H54 (cell line): ENCODE data around the gene CAMKMT.

Source experiments
- DNase-seq: peaks from one replicate; pipeline ENCODE4 v3.0.0; 2011; ENCODE audit warnings: low spot score, mixed read lengths; ENCODE audit not compliant: insufficient read length
- FAIRE-seq: peaks from 3 replicates; lab custom pipeline; 2011; peaks lifted over from hg19 to GRCh38; lab: Jason Lieb, UNC
- POLR2A ChIP-seq: IDR thresholded peaks from 2 replicates; pipeline ENCODE4 v1.6.1; 2011; ENCODE audit warnings: low read depth, mild to moderate bottlenecking, low read length

CAMKMT gene

GRCh38 chr2:44642123-44642857 lies 280.5 kb downstream of the CAMKMT start:
- no peak for TF ChIP-seq POLR2A
- FAIRE-seq: no peak

GRCh38 chr2:44645937-44646336 lies 284.2 kb downstream of the CAMKMT start:
- DNase-seq (no peak), FAIRE-seq (no peak)
- TF ChIP-seq POLR2A: no peak

More at GRCh38 chr2:44642123-44642857, 280.5 kb downstream of the CAMKMT start:
- DNase-seq: no peak

GRCh38 chr2:44649381-44649780 lies 287.6 kb downstream of the CAMKMT start:
- no peak for DNase-seq
- no peak for FAIRE-seq
- no peak for TF ChIP-seq POLR2A

GRCh38 chr2:44650796-44651195 lies 289.0 kb downstream of the CAMKMT start:
- no peak for TF ChIP-seq POLR2A
- FAIRE-seq: no peak
- no peak for DNase-seq

GRCh38 chr2:44651974-44652373 lies 290.2 kb downstream of the CAMKMT start:
- FAIRE-seq (no peak), DNase-seq (no peak)
- TF ChIP-seq POLR2A: no peak

- TF ChIP-seq POLR2A: no peak
- FAIRE-seq: no peak
- DNase-seq: no peak
These were observed 291.0 kb downstream of the CAMKMT start for GRCh38 chr2:44652701-44653100.

GRCh38 chr2:44655401-44655864 lies 293.7 kb downstream of the CAMKMT start:
- TF ChIP-seq POLR2A: no peak
- DNase-seq (no peak), FAIRE-seq (no peak)

GRCh38 chr2:44656460-44656859 lies 294.7 kb downstream of the CAMKMT start:
- FAIRE-seq (no peak), DNase-seq (no peak)
- no peak for TF ChIP-seq POLR2A

- no peak for TF ChIP-seq POLR2A
- FAIRE-seq: no peak
These were observed 301.8 kb downstream of the CAMKMT start for GRCh38 chr2:44663471-44664073.

GRCh38 chr2:44668336-44668735 lies 306.6 kb downstream of the CAMKMT start:
- TF ChIP-seq POLR2A: no peak
- FAIRE-seq (no peak), DNase-seq (no peak)

More at GRCh38 chr2:44663471-44664073, 301.8 kb downstream of the CAMKMT start:
- no peak for DNase-seq

GRCh38 chr2:44671276-44671675 lies 309.5 kb downstream of the CAMKMT start:
- TF ChIP-seq POLR2A: no peak
- DNase-seq (no peak), FAIRE-seq (no peak)

- no peak for FAIRE-seq
These were observed 310.2 kb downstream of the CAMKMT start for GRCh38 chr2:44671916-44672315.

GRCh38 chr2:44672431-44672830 lies 310.7 kb downstream of the CAMKMT start:
- FAIRE-seq (no peak), DNase-seq (no peak)
- no peak for TF ChIP-seq POLR2A

More at GRCh38 chr2:44671916-44672315, 310.2 kb downstream of the CAMKMT start:
- no peak for TF ChIP-seq POLR2A
- no peak for DNase-seq

GRCh38 chr2:44674473-44675284 lies 312.9 kb downstream of the CAMKMT start:
- DNase-seq (no peak), FAIRE-seq (no peak)
- TF ChIP-seq POLR2A: no peak
